Thoracic aorta (tissue), 2 donors: ENCODE measurements around the gene LOXL3. TPM values are rescaled to one million over a fixed set of nuclear protein-coding genes. Genes with fewer than 3 reads are reported as not detected.
"Not testable (repeated sequence)": the region's sequence is repeated elsewhere in the genome, so short reads cannot be mapped to it uniquely, and the experiment has no call there.

ENCODE experiments used
- ATAC-seq: fragments of 150-250 bp; one replicate; pipeline ENCODE4 v1.8.0; 2017; ENCODE audit warnings: low read depth; ENCODE audit not compliant: insufficient number of reproducible peaks, low FRiP score
- DNase-seq: peaks from one replicate; pipeline ENCODE4 v3.0.0-alpha.2; 2020; ENCODE audit warnings: low spot score
- H3K27ac ChIP-seq, 2 donors: fragments of 200-600 bp; sonication (generic); 1 replicate in 1 of 2; 2 replicates in 1 of 2; pipeline ENCODE4 v1.5.1; 2016; ENCODE audit warnings: mild to moderate bottlenecking in 2 of 2, moderate library complexity in 2 of 2
- H3K27me3 ChIP-seq: fragments of 200-600 bp; sonication (generic); replicated peaks from 2 replicates; pipeline ENCODE4 v1.6.0; 2016; ENCODE audit warnings: mild to moderate bottlenecking; ENCODE audit not compliant: insufficient read depth
- H3K36me3 ChIP-seq: fragments of 200-600 bp; sonication (generic); one replicate; pipeline ENCODE4 v1.5.1; 2016
- H3K4me1 ChIP-seq, 2 donors: fragments of 200-600 bp; sonication (generic); 1 replicate in 1 of 2; 2 replicates in 1 of 2; pipeline versions ENCODE4 v1.5.1 to v1.6.0; 2016; ENCODE audit warnings: low read depth in 2 of 2, mild to moderate bottlenecking in 1 of 2; ENCODE audit not compliant: control insufficient read depth in 1 of 2
- H3K4me3 ChIP-seq: fragments of 200-600 bp; sonication (generic); 2 replicates; pipeline ENCODE4 v1.5.1; 2016; ENCODE audit warnings: mild to moderate bottlenecking
- H3K9me3 ChIP-seq: fragments of 200-600 bp; sonication (generic); 2 replicates; pipeline ENCODE4 v1.5.1; 2016
- total RNA-seq, 2 donors: library from RNA; depleted of rRNA; stranded (reverse); fragments of >200 nt; gene quantifications; one replicate each; pipeline versions ENCODE4 v1.1.0 to v1.2.3, GENCODE V29; 2016
- TF ChIP-seq, protein P1 (sequence below): fragments of 200-600 bp; sonication (generic); IDR thresholded peaks from one replicate; pipeline ENCODE4 v1.5.1; 2019; ENCODE audit warnings: antibody characterized with exemption

LOXL3 gene
- total RNA-seq, 2 donors from 2014 or later, result 16.6 to 24.9 TPM

DNA sequence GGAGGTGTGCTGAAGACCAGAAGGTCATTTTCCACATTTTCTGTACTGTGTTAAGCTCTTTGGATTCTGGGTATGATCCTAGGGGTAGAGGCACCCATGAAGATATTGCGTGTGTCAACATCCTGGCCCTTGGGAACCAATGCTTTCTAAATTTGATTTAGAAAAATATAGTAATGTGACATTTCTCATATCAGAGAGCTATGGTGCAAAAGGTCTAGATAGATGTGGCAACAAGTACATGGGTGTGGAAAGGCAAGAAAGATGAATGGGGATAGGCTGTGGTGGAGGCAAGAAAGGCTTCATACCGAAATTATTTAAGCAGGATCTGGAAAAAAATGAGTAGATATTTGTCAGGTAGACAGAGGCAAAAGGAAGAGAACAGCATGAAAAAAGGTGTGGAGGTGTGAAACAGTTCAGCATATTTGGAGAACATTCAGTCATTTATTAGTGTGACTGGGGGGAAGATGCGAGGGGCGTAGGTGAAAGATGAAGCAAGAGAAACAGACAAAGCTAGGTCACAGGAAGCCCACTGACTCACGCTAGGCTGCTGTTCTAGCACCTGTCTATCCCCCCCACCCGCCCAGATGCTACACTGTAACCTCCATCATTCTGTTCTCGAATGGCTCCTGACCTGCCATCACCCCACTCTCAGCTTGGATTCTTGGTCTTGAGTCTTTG is 12.5 kb upstream of the LOXL3 start:
- H3K27me3 ChIP-seq, result no peaks in the 10 kb centered on the region
- no peak overlapping the region for H3K4me3 ChIP-seq
- no peak for DNase-seq
- H3K27ac ChIP-seq, result peak overlapping the region in 1 of 2 donors; percentile 7
- H3K4me1 ChIP-seq, result peaks cover 9 to 14% of the 10 kb centered on the region in 2 donors
- no peaks in the 10 kb centered on the region for H3K36me3 ChIP-seq
- TF ChIP-seq, protein P1, sequence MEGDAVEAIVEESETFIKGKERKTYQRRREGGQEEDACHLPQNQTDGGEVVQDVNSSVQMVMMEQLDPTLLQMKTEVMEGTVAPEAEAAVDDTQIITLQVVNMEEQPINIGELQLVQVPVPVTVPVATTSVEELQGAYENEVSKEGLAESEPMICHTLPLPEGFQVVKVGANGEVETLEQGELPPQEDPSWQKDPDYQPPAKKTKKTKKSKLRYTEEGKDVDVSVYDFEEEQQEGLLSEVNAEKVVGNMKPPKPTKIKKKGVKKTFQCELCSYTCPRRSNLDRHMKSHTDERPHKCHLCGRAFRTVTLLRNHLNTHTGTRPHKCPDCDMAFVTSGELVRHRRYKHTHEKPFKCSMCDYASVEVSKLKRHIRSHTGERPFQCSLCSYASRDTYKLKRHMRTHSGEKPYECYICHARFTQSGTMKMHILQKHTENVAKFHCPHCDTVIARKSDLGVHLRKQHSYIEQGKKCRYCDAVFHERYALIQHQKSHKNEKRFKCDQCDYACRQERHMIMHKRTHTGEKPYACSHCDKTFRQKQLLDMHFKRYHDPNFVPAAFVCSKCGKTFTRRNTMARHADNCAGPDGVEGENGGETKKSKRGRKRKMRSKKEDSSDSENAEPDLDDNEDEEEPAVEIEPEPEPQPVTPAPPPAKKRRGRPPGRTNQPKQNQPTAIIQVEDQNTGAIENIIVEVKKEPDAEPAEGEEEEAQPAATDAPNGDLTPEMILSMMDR, result no peak
- H3K9me3 ChIP-seq, result no peaks in the 10 kb centered on the region
- no peak for ATAC-seq

DNA sequence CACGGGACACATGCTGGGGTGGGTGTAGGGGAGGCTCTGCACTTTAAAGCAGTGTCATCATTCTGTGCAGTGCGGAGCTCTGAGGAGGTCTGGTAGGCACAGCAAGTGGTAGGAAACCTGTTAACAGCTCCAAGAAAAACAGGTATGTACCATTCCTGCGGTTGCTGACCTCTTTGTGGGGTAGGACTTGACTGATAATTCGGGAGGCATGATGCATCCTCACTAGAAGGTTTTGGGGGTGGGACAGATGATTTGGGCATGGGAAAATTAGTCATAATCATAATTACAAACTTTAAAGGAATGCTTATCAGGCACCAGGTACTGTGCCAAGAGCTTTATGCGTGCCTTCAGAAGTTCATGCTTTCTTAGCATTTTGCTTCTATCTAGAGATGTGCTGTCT is 10.5 kb upstream of the LOXL3 start:
- no peak overlapping the region for H3K27ac ChIP-seq
- TF ChIP-seq, protein P1, result no peak
- H3K4me3 ChIP-seq, result no peak overlapping the region
- DNase-seq, result no peak
- H3K27me3 ChIP-seq, result no peaks in the 10 kb centered on the region
- H3K4me1 ChIP-seq, result peaks cover 9 to 14% of the 10 kb centered on the region in 2 donors
- no peaks in the 10 kb centered on the region for H3K36me3 ChIP-seq
- no peak for ATAC-seq
- H3K9me3 ChIP-seq, result no peaks in the 10 kb centered on the region

DNA sequence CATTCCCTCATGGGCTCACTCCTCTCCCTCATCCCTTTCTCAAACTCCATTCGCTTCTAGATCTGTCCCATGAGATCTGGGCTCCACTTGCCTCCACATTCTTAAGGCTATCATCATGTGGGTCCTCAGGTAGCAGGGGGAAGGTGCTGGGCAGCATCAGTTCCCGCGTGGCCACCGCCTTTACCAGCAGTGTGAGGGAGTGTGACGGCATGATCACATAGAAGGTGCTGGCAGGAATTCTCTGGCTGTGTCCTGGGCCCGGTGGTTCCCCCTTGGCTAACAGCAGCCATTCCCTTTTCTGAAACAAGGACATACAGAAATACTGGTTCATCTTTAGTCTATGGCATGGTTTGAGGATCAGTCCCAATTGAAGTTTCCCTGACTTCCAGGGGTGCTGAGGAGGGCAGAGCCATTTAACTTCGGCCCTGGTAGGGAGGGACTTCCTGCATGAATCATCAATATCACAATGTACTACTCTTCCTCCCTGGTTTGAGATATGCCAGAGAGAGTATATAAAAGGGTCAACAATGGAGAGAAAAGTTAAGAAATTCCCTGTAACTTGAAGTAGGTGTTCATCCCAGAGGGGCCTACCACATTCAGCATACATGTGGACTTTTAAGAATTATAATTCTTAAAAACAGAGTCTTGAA is 8.5 kb upstream of the LOXL3 start:
- no peak for ATAC-seq
- Histone ChIP-seq H3K9me3 (no peaks in the 10 kb centered on the region), H3K36me3 (no peaks in the 10 kb centered on the region), H3K4me3 (no peak overlapping the region), H3K27ac (no peak overlapping the region), H3K4me1 (peaks cover 6 to 7% of the 10 kb centered on the region in 2 donors), H3K27me3 (no peaks in the 10 kb centered on the region)
- no peak for DNase-seq
- TF ChIP-seq, protein P1, result no peak

DNA sequence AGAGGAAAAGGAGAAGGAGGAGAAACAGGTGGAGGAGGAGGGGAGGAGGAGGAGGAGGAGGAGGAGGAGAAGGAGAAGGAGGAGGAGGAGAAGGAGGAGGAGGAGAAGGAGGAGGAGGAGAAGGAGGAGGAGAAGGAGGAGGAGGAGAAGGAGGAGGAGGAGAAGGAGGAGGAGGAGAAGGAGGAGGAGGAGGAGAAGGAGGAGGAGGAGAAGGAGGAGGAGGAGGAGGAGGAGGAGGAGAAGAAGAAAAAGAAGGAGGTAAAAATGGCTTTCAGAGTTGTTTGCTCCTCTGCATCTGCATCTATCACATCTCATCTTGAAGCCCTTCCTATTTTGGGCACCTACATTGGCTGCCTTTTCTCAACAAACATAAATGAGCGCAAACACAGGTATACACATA is 7.3 kb upstream of the LOXL3 start:
- H3K9me3 ChIP-seq, DNase-seq, H3K4me3 ChIP-seq, ATAC-seq, H3K27ac ChIP-seq, H3K4me1 ChIP-seq, H3K36me3 ChIP-seq, H3K27me3 ChIP-seq: not testable (repeated sequence)

GRCh38 chr2:74560591-74560990 is 6.8 kb upstream of the LOXL3 start:
- TF ChIP-seq, protein P1, result no peak
- Histone ChIP-seq H3K9me3 (no peaks in the 10 kb centered on the region), H3K4me1 (no peaks in the 10 kb centered on the region), H3K4me3 (no peak overlapping the region), H3K27me3 (no peaks in the 10 kb centered on the region), H3K27ac (no peak overlapping the region), H3K36me3 (peaks cover 4% of the 10 kb centered on the region)
- ATAC-seq, result no peak
- DNase-seq, result no peak
